Stomach (tissue), 9 donors: ENCODE measurements around the gene KDM8. TPM values are rescaled to one million over a fixed set of nuclear protein-coding genes. Genes with fewer than 3 reads are reported as not detected.
A peak's percentile ranks its signal among the peaks of the same experiment; 100 is the strongest.

Experiments
- DNase-seq, 2 donors: peaks; one replicate each; pipeline versions ENCODE4 v3.0.0 to v3.0.0-alpha.2; 2013 to 2019
- H3K27ac ChIP-seq, 5 donors: fragments of 200-600 bp in 4 of 5; sonication (generic) in 4 of 5; one replicate each; pipeline ENCODE4 v1.5.1; 2013 to 2019; ENCODE audit warnings: mild to moderate bottlenecking in 1 of 5, moderate library complexity in 1 of 5
- H3K27me3 ChIP-seq, 3 donors: fragments of 200-600 bp; sonication (generic); one replicate each; pipeline ENCODE4 v1.5.1; 2017 to 2019; ENCODE audit warnings: mixed run types in 1 of 3
- H3K36me3 ChIP-seq, 4 donors: fragments of 200-600 bp; sonication (generic); 1 replicate in 3 of 4; 2 replicates in 1 of 4; pipeline ENCODE4 v1.5.1; 2016 to 2019
- H3K4me1 ChIP-seq, 4 donors: fragments of 200-600 bp; sonication (generic); one replicate each; pipeline ENCODE4 v1.5.1; 2016 to 2019
- H3K4me3 ChIP-seq, 4 donors: fragments of 200-600 bp; sonication (generic) in 3 of 4; one replicate each; pipeline ENCODE4 v1.5.1; 2016 to 2019; ENCODE audit warnings: mild to moderate bottlenecking in 1 of 4
- H3K9me3 ChIP-seq, 4 donors: fragments of 200-600 bp; sonication (generic); one replicate each; pipeline ENCODE4 v1.5.1; 2016 to 2019
- EP300 ChIP-seq: sonication (generic); formaldehyde crosslinking; IDR thresholded peaks from one replicate; pipeline ENCODE4 v1.6.1; 2017; ENCODE audit warnings: antibody characterized with exemption
- POLR2A ChIP-seq, 4 donors: fragments of 450-650 bp; IDR thresholded peaks; one replicate each; pipeline ENCODE4 v1.6.1; 2016; ENCODE audit warnings: antibody characterized with exemption in 4 of 4, control low read depth in 2 of 4, mild to moderate bottlenecking in 1 of 4, moderate library complexity in 1 of 4
- POLR2AphosphoS5 ChIP-seq, 3 donors: sonication (generic); formaldehyde crosslinking; IDR thresholded peaks; one replicate each; pipeline ENCODE4 v1.6.1; 2016; ENCODE audit warnings: antibody characterized with exemption in 3 of 3
- WGBS, 5 donors: extraction: QIAGEN DNeasy Blood & Tissue Kit in 3 of 5; methylation state at CpG; one replicate each; pipeline versions ENCODE4 v1.1.5 to v1.1.7; 2013 to 2018; 5-methylcytosine and 5-hydroxymethylcytosine counted together
- intact Hi-C: fragments of 100-400 bp; cut with DNase I; formaldehyde crosslinking; loops from one replicate; pipeline ENCODE4 v1.15.1; 2023; ENCODE audit warnings: low total_unique reads
- polyA plus RNA-seq, 3 donors: library from polyadenylated mRNA; stranded (reverse); fragments of 200-250 nt; gene quantifications; one replicate each; pipeline ENCODE4 v1.2.3, GENCODE V29; 2013
- total RNA-seq, 5 donors: library from RNA; depleted of rRNA; stranded (reverse); fragments of >200 nt; gene quantifications; one replicate each; pipeline versions ENCODE4 v1.1.0 to v1.2.3, GENCODE V29; 2014 to 2016
- TF ChIP-seq, protein P1 (sequence below), 7 experiments: fragments of 450-650 bp in 4 of 7; fragments of 200-600 bp in 3 of 7; sonication (generic) in 3 of 7; IDR thresholded peaks; one replicate each; pipeline ENCODE4 v1.5.1; 2016 to 2019; ENCODE audit warnings: antibody characterized with exemption in 7 of 7, control low read depth in 2 of 7, mild to moderate bottlenecking in 1 of 7
- donor health status: healthy with polysubstance abuse.
- donor health status: Bipolar disorder and iron deficiency.
- donor health status: healthy.

The KDM8 gene
- total and polyA plus RNA-seq, 8 donors = 1.4 to 58.3 (median 2.9) TPM

DNA sequence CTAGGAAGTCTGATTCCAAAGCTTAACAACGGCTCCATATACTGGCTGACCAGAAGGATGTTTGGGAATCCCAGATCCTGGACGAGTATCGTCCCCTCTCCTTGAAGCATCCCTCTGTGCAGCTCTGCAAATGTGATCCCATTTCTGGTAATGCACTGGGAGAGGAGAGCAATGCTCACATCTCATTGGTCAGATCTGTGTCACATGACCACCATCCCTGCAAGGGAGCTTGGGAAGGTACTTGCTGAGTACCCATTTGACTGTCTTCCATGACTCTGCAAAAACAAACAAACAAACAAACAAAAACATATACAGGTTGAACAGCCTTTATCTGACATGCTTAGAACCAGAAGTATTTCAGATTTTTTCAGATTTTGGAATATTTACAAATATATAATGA lies 41.9 kb upstream of the KDM8 start:
- TF ChIP-seq POLR2A (IDR thresholded peaks at IDR 0.05) = no peak
- no peak for TF ChIP-seq POLR2AphosphoS5 (IDR thresholded peaks at IDR 0.05)
- TF ChIP-seq EP300 = no peak
- TF ChIP-seq, protein P1, sequence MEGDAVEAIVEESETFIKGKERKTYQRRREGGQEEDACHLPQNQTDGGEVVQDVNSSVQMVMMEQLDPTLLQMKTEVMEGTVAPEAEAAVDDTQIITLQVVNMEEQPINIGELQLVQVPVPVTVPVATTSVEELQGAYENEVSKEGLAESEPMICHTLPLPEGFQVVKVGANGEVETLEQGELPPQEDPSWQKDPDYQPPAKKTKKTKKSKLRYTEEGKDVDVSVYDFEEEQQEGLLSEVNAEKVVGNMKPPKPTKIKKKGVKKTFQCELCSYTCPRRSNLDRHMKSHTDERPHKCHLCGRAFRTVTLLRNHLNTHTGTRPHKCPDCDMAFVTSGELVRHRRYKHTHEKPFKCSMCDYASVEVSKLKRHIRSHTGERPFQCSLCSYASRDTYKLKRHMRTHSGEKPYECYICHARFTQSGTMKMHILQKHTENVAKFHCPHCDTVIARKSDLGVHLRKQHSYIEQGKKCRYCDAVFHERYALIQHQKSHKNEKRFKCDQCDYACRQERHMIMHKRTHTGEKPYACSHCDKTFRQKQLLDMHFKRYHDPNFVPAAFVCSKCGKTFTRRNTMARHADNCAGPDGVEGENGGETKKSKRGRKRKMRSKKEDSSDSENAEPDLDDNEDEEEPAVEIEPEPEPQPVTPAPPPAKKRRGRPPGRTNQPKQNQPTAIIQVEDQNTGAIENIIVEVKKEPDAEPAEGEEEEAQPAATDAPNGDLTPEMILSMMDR (IDR thresholded peaks at IDR 0.05) = no peak
- H3K36me3 ChIP-seq = no peaks in the 10 kb centered on the region
- intact Hi-C loops = no loop called here
- no peaks in the 10 kb centered on the region for H3K27me3 ChIP-seq
- H3K9me3 ChIP-seq = peaks cover 0 to 21% (median 18%) of the 10 kb centered on the region in 4 donors
- H3K4me1 ChIP-seq = no peaks in the 10 kb centered on the region
- H3K4me3 ChIP-seq = no peak overlapping the region
- DNase-seq = no peak
- H3K27ac ChIP-seq = no peak overlapping the region
- WGBS, 5 donors = 80 to 93% (median 82%) methylated on average over 3 of the region's 3 CpGs

DNA sequence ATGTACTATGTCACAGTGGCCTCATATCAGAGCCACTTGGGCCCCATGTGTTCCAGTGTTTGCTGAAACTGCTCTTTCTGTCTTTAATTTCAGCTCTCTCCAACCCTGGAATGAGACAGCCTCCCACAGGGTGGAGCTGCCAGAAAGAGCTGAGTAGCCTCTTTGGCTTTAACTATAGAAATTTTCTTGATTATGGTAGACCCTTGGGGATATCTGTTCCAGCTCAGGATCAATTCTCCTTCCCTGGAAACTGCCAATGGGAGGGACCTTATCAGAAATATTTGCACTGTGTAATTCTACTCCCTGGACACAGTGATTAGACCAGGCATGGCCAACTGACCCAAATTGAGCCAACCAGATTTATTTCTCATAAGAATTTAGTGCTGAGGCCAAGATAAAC lies 39.0 kb upstream of the KDM8 start:
- H3K27me3 ChIP-seq = no peaks in the 10 kb centered on the region
- intact Hi-C loops = no loop called here
- TF ChIP-seq EP300 = no peak
- TF ChIP-seq, protein P1 (IDR thresholded peaks at IDR 0.05) = no peak
- no peak for TF ChIP-seq POLR2AphosphoS5 (IDR thresholded peaks at IDR 0.05)
- TF ChIP-seq POLR2A (IDR thresholded peaks at IDR 0.05) = no peak
- peak in 1 of 2 donors; percentile 23 for DNase-seq
- H3K27ac ChIP-seq = no peak overlapping the region
- H3K4me3 ChIP-seq = no peak overlapping the region
- H3K36me3 ChIP-seq = no peaks in the 10 kb centered on the region
- H3K9me3 ChIP-seq = peaks cover 0 to 21% (median 18%) of the 10 kb centered on the region in 4 donors
- H3K4me1 ChIP-seq = no peaks in the 10 kb centered on the region

DNA sequence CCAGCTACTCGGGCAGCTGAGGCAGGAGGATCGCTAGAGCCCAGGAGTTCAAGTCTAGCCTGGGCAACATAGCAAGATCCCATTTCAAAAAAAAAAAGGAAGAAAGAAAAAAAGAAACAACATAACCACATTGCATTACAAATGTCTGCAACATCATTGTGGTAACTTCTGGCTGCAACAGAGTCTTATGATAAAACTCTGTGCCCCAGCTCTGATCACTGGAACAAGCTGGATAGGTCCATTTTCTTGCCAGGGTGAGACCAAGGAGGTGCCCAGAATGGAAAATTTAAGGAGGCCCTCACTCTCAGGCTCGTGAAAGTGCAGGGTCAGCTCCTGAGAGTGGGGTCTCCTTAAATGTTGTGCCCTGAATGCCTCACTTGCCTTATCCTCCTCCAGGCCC lies 37.8 kb upstream of the KDM8 start:
- 76 to 94% (median 89%) methylated on average over 3 of the region's 3 CpGs for WGBS, 5 donors
- intact Hi-C loops = no loop called here
- TF ChIP-seq, protein P1 (IDR thresholded peaks at IDR 0.05) = no peak
- TF ChIP-seq POLR2AphosphoS5 (IDR thresholded peaks at IDR 0.05) (no peak), POLR2A (IDR thresholded peaks at IDR 0.05) (no peak), EP300 (no peak)

DNA sequence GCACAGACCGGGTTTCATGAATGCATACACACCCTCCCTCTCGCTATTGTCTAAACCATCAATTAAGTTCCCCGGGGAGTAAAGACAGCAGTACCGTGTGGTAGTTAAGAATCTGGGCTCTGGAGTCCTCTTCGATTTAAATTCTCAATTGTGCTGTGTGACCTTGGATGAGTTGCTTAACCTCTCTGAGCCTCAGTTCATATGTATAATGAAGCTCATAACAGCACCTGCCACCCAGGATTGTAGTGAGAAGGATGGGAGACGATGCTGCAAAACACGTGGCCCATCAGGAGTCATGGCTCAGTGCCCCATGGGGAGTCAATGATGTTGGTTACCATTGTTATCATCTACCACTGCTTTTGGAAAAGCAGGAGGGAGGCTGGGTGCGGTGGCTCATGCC lies 34.5 kb upstream of the KDM8 start:
- peaks cover 0 to 2% (median 2%) of the 10 kb centered on the region in 4 donors for H3K9me3 ChIP-seq
- H3K4me3 ChIP-seq = no peak overlapping the region
- WGBS, 5 donors = 84 to 88% (median 87%) methylated on average over 8 of the region's 8 CpGs
- no peaks in the 10 kb centered on the region for H3K36me3 ChIP-seq
- H3K27me3 ChIP-seq = no peaks in the 10 kb centered on the region
- DNase-seq = no peak
- TF ChIP-seq, protein P1 (IDR thresholded peaks at IDR 0.05) = no peak
- TF ChIP-seq POLR2AphosphoS5 (IDR thresholded peaks at IDR 0.05) (no peak), EP300 (no peak), POLR2A (IDR thresholded peaks at IDR 0.05) (no peak)
- intact Hi-C loops = no loop called here
- no peak overlapping the region for H3K27ac ChIP-seq
- peaks cover 0 to 2% (median under 1%) of the 10 kb centered on the region in 4 donors for H3K4me1 ChIP-seq

More for the DNA sequence above, 37.8 kb upstream of the KDM8 start:
- H3K4me3 ChIP-seq = no peak overlapping the region
- DNase-seq = no peak
- H3K4me1 ChIP-seq = no peaks in the 10 kb centered on the region
- no peak overlapping the region for H3K27ac ChIP-seq
- peaks cover 0 to 21% (median 18%) of the 10 kb centered on the region in 4 donors for H3K9me3 ChIP-seq
- no peaks in the 10 kb centered on the region for H3K27me3 ChIP-seq
- H3K36me3 ChIP-seq = no peaks in the 10 kb centered on the region
